Parathyroid adenoma (tissue), 2 donors: ENCODE measurements around the gene MAGI1.

Experiments
- H2AFZ ChIP-seq: fragments of 300-600 bp; sonication (generic); one replicate; pipeline ENCODE4 v1.7.0; 2017; ENCODE audit warnings: antibody characterized with exemption, mild to moderate bottlenecking
- H3K27ac ChIP-seq: fragments of 300-600 bp; sonication (generic); one replicate; pipeline ENCODE4 v1.7.0; 2017
- H3K27me3 ChIP-seq: fragments of 300-600 bp; sonication (generic); one replicate; pipeline ENCODE4 v1.7.0; 2017; ENCODE audit warnings: low read length; ENCODE audit not compliant: control insufficient read depth, insufficient read depth
- H3K36me3 ChIP-seq: fragments of 300-600 bp; sonication (generic); one replicate; pipeline ENCODE4 v1.7.0; 2017; ENCODE audit warnings: low read length; ENCODE audit not compliant: control insufficient read depth, insufficient read depth
- H3K4me1 ChIP-seq: fragments of 300-600 bp; sonication (generic); one replicate; pipeline ENCODE4 v1.7.0; 2017; ENCODE audit warnings: control low read depth
- H3K4me2 ChIP-seq: fragments of 300-600 bp; sonication (generic); one replicate; pipeline ENCODE4 v1.7.0; 2017; ENCODE audit warnings: low read length
- H3K4me3 ChIP-seq: fragments of 300-600 bp; sonication (generic); one replicate; pipeline ENCODE4 v1.7.0; 2017; ENCODE audit warnings: low read depth, low read length
- H3K79me2 ChIP-seq: fragments of 300-600 bp; sonication (generic); one replicate; pipeline ENCODE4 v1.7.0; 2017; ENCODE audit warnings: control low read depth
- H3K9ac ChIP-seq: fragments of 300-600 bp; sonication (generic); one replicate; pipeline ENCODE4 v1.7.0; 2017; ENCODE audit warnings: mild to moderate bottlenecking
- H3K9me3 ChIP-seq: fragments of 300-600 bp; sonication (generic); one replicate; pipeline ENCODE4 v1.7.0; 2017; ENCODE audit warnings: low read length; ENCODE audit not compliant: control insufficient read depth
- CTCF ChIP-seq: fragments of 300-600 bp; sonication (generic); IDR thresholded peaks from one replicate; pipeline ENCODE4 v1.7.0; 2017; ENCODE audit warnings: antibody characterized with exemption, mild to moderate bottlenecking
- donor health status: primary hyperparathyroidism.

Gene MAGI1

GRCh38 chr3:65807225-65807624 lies 231.5 kb downstream of the MAGI1 start:
- no peaks in the 10 kb centered on the region for H3K36me3 ChIP-seq
- TF ChIP-seq CTCF, result no peak

GRCh38 chr3:65806600-65806999 lies 232.1 kb downstream of the MAGI1 start:
- Histone ChIP-seq H3K27me3 (no peaks in the 10 kb centered on the region), H3K4me3 (no peak overlapping the region), H3K9me3 (no peaks in the 10 kb centered on the region), H2AFZ (no peak overlapping the region), H3K36me3 (no peaks in the 10 kb centered on the region), H3K9ac (no peak overlapping the region), H3K79me2 (no peaks in the 10 kb centered on the region), H3K4me1 (no peaks in the 10 kb centered on the region), H3K4me2 (no peak overlapping the region), H3K27ac (no peak overlapping the region)
- no peak for TF ChIP-seq CTCF

More at GRCh38 chr3:65807225-65807624, 231.5 kb downstream of the MAGI1 start:
- H2AFZ ChIP-seq, result no peak overlapping the region
- H3K79me2 ChIP-seq, result no peaks in the 10 kb centered on the region
- no peak overlapping the region for H3K27ac ChIP-seq
- no peak overlapping the region for H3K9ac ChIP-seq
- no peak overlapping the region for H3K4me3 ChIP-seq
- H3K4me2 ChIP-seq, result no peak overlapping the region
- H3K4me1 ChIP-seq, result no peaks in the 10 kb centered on the region
- H3K27me3 ChIP-seq, result no peaks in the 10 kb centered on the region
- no peaks in the 10 kb centered on the region for H3K9me3 ChIP-seq

GRCh38 chr3:65796676-65797075 lies 242.0 kb downstream of the MAGI1 start:
- Histone ChIP-seq H3K27ac (no peak overlapping the region), H3K36me3 (no peaks in the 10 kb centered on the region), H3K9me3 (no peaks in the 10 kb centered on the region), H3K79me2 (no peaks in the 10 kb centered on the region), H3K9ac (no peak overlapping the region), H2AFZ (no peak overlapping the region), H3K4me3 (no peak overlapping the region), H3K27me3 (no peaks in the 10 kb centered on the region), H3K4me1 (no peaks in the 10 kb centered on the region), H3K4me2 (no peak overlapping the region)
- TF ChIP-seq CTCF, result no peak

GRCh38 chr3:65795166-65795565 lies 243.6 kb downstream of the MAGI1 start:
- no peaks in the 10 kb centered on the region for H3K79me2 ChIP-seq
- no peak overlapping the region for H3K27ac ChIP-seq
- H3K27me3 ChIP-seq, result no peaks in the 10 kb centered on the region
- no peak for TF ChIP-seq CTCF
- no peak overlapping the region for H3K4me3 ChIP-seq
- no peak overlapping the region for H2AFZ ChIP-seq
- no peaks in the 10 kb centered on the region for H3K9me3 ChIP-seq
- no peak overlapping the region for H3K9ac ChIP-seq
- H3K36me3 ChIP-seq, result no peaks in the 10 kb centered on the region
- no peaks in the 10 kb centered on the region for H3K4me1 ChIP-seq
- no peak overlapping the region for H3K4me2 ChIP-seq

- H3K27me3 ChIP-seq, result no peaks in the 10 kb centered on the region
- H3K36me3 ChIP-seq, result no peaks in the 10 kb centered on the region
- H3K9ac ChIP-seq, result no peak overlapping the region
- H3K4me1 ChIP-seq, result no peaks in the 10 kb centered on the region
- H3K27ac ChIP-seq, result no peak overlapping the region
- H3K79me2 ChIP-seq, result no peaks in the 10 kb centered on the region
- H3K9me3 ChIP-seq, result no peaks in the 10 kb centered on the region
- no peak overlapping the region for H2AFZ ChIP-seq
- no peak overlapping the region for H3K4me2 ChIP-seq
- no peak for TF ChIP-seq CTCF
- H3K4me3 ChIP-seq, result no peak overlapping the region
Measured at GRCh38 chr3:65793495-65794200, 245.1 kb downstream of the MAGI1 start.
